ENCODE measurements around the gene YY1AP1.
A peak's percentile ranks its signal among the peaks of the same experiment; 100 is the strongest.

Gene YY1AP1

GRCh38 chr1:155650231-155650757, 38.3 kb downstream of the YY1AP1 start:
- CTCF ChIA-PET: interaction anchor here (0.5 kb wide), 1 partner anchor 1030 kb away, joined by 3 read pairs; no protein-coding TSS in a partner anchor
- peak overlapping the region; percentile 83; the same call in 1 of the 2 replicates for H3K27ac ChIP-seq

GRCh38 chr1:155649676-155650075, 38.9 kb downstream of the YY1AP1 start:
- TF ChIP-seq CTCF (conservative IDR thresholded peaks at IDR 0.05; ENCODE audit: low read depth): no peak
- ChIA-PET CTCF (no interaction called here), POLR2A (ENCODE audit: low non-redundant PET) (no interaction called here)
- no peak for DNase-seq (ENCODE audit: low spot score)
- no peak overlapping the region for H3K27ac ChIP-seq

More at GRCh38 chr1:155650231-155650757, 38.3 kb downstream of the YY1AP1 start:
- no peak for DNase-seq (ENCODE audit: low spot score)
- POLR2A ChIA-PET (ENCODE audit: low non-redundant PET): no interaction called here
- no peak for TF ChIP-seq CTCF (conservative IDR thresholded peaks at IDR 0.05; ENCODE audit: low read depth)

GRCh38 chr1:155648207-155649147, 40.1 kb downstream of the YY1AP1 start:
- DNase-seq (ENCODE audit: low spot score): peak; percentile 84
- ChIA-PET POLR2A (ENCODE audit: low non-redundant PET) (no interaction called here), CTCF (interaction anchor here (0.6 to 0.7 kb wide), 4 partner anchors 28 to 325 kb away, joined by 3 to 8 read pairs (median 4); no protein-coding TSS in a partner anchor)
- TF ChIP-seq CTCF (conservative IDR thresholded peaks at IDR 0.05; ENCODE audit: low read depth): peak; percentile 84
- peak overlapping the region; percentile 63 for H3K27ac ChIP-seq

GRCh38 chr1:155646307-155646706, 42.3 kb downstream of the YY1AP1 start:
- no peak overlapping the region for H3K27ac ChIP-seq
- ChIA-PET POLR2A (ENCODE audit: low non-redundant PET) (no interaction called here), CTCF (interaction anchor here (0.6 kb wide), 1 partner anchor 68 kb away, joined by 3 read pairs; no protein-coding TSS in a partner anchor)
- no peak for TF ChIP-seq CTCF (conservative IDR thresholded peaks at IDR 0.05; ENCODE audit: low read depth)
- DNase-seq (ENCODE audit: low spot score): no peak

- no peak overlapping the region; the same call in 1 of the 2 replicates for H3K27ac ChIP-seq
- no peak for DNase-seq (ENCODE audit: low spot score)
- CTCF ChIA-PET: interaction anchor here (0.5 kb wide), 1 partner anchor 673 kb away, joined by 4 read pairs; no protein-coding TSS in a partner anchor
- no peak for TF ChIP-seq CTCF (conservative IDR thresholded peaks at IDR 0.05; ENCODE audit: low read depth)
- POLR2A ChIA-PET (ENCODE audit: low non-redundant PET): no interaction called here
Measured at GRCh38 chr1:155645648-155646047, 42.9 kb downstream of the YY1AP1 start.

- DNase-seq (ENCODE audit: low spot score): no peak
- no peak for TF ChIP-seq CTCF (conservative IDR thresholded peaks at IDR 0.05; ENCODE audit: low read depth)
- ChIA-PET CTCF (no interaction called here), POLR2A (ENCODE audit: low non-redundant PET) (no interaction called here)
- no peak overlapping the region; the same call in 1 of the 2 replicates for H3K27ac ChIP-seq
Measured at GRCh38 chr1:155645034-155645598, 43.5 kb downstream of the YY1AP1 start.
